Body of pancreas (tissue), 4 donors: ENCODE results near the gene CCL26.

Source experiments
- CTCF ChIP-seq, 7 experiments: fragments of 450-650 bp in 4 of 7; fragments of 200-600 bp in 3 of 7; sonication (generic) in 3 of 7; IDR thresholded peaks; one replicate each; pipeline ENCODE4 v1.5.1; 2016 to 2019; ENCODE audit warnings: antibody characterized with exemption in 7 of 7
- POLR2A ChIP-seq, 3 donors: fragments of 450-650 bp; IDR thresholded peaks; one replicate each; pipeline ENCODE4 v1.6.1; 2016; ENCODE audit warnings: antibody characterized with exemption in 3 of 3, mild to moderate bottlenecking in 2 of 3

DNA sequence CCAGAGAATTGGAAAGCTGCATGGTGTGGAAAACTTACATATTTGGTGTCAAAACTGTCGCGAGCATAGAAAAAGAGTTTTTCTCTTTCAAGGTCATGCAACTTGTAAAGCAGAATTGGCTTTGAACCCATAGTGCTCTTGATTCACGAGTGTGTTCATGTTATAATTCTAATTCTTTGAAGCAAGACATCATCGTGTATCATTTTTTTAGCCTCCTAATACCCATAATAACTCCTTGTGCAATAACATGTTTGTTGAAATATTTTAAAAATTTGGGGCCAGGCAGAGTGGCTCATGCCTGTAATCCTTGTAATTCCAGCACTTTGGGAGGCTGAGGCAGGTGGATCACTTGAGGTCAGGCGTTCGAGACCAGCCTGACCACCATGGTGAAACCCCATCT lies 37.4 kb upstream of the CCL26 start:
- TF ChIP-seq CTCF (IDR thresholded peaks at IDR 0.05): no peak
- no peak for TF ChIP-seq POLR2A (IDR thresholded peaks at IDR 0.05)
